ENCODE results near the gene SPATS1. TPM values are rescaled to one million over a fixed set of nuclear protein-coding genes. Genes with fewer than 3 reads are reported as not detected.

SPATS1 gene
- total and polyA plus RNA-seq, 2 donors (not counting 1 experiment from before 2014, with no cell fraction given) = not detected

DNA sequence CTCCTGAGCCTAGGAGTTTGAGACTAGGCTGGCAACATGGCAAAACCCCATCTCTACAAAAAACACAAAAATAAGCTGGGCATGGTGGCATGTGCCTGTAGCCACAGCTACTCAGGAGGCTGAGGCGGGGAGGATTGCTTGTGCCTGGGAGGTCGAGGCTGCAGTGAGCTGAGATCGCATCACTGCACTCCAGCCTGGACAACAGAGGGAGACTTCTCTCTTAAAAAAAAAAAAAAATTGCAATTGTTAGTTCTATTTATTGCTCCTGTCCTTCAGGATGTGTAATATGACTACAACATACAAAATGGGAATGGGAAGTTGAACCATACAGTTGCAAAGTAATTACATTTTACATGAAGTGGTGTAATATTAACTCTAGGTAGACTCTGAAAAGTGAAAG lies 21.2 kb upstream of the SPATS1 start:
- no peaks in the 10 kb centered on the region for H3K4me1 Mint-ChIP-seq
- Histone ChIP-seq H2AFZ (ENCODE audit: insufficient read depth, low read depth, low read length, poor library complexity, severe bottlenecking) (no peak overlapping the region), H3K27me3 (replicated peaks in 1 of 4; ENCODE audit: control extremely low read depth in 1 of 4, control insufficient read depth in 3 of 4, insufficient read depth in 4 of 4, low read length in 3 of 4) (peaks cover 0 to 12% (median 9%) of the 10 kb centered on the region in 4 experiments), H3K4me3 (ENCODE audit: control extremely low read depth in 1 of 5, extremely low read depth in 1 of 5, insufficient read depth in 1 of 5, low read depth in 2 of 5, low read length in 4 of 5) (no peak overlapping the region), H3K4me1 (ENCODE audit: control insufficient read depth in 2 of 2, insufficient read depth in 2 of 2, low read length in 2 of 2) (no peaks in the 10 kb centered on the region), H4K20me1 (ENCODE audit: control insufficient read depth, insufficient read depth, low read length, poor library complexity, severe bottlenecking) (no peaks in the 10 kb centered on the region), H3K36me3 (replicated peaks in 1 of 2; ENCODE audit: control extremely low read depth in 1 of 2, control insufficient read depth in 1 of 2, extremely low read depth in 1 of 2, insufficient read depth in 2 of 2, low read length in 1 of 2) (no peaks in the 10 kb centered on the region), H3K9ac (ENCODE audit: low read length) (no peak overlapping the region), H3K27ac (ENCODE audit: low read length in 2 of 2) (no peak overlapping the region), H3K9me3 (ENCODE audit: control extremely low read depth in 1 of 3, control insufficient read depth in 2 of 3, insufficient read depth in 1 of 3, low read length in 2 of 3) (peaks cover 0 to 6% (median 0%) of the 10 kb centered on the region in 3 donors), H3K4me2 (replicated peaks; ENCODE audit: low read depth, low read length, poor library complexity, severe bottlenecking) (no peak overlapping the region), H3K79me2 (ENCODE audit: control insufficient read depth, insufficient read depth, low read length) (no peaks in the 10 kb centered on the region)
- DNase-seq (no peak), ATAC-seq (ENCODE audit: low read depth) (no peak)
- no CpG with 5 or more reads among the region's 3 CpGs for WGBS (ENCODE audit: insufficient coverage)
- no peak overlapping the region for H3K27ac Mint-ChIP-seq
- POLR2A ChIA-PET = no interaction called here
- no peak overlapping the region for H3K4me3 Mint-ChIP-seq
- no peaks in the 10 kb centered on the region for H3K9me3 Mint-ChIP-seq (ENCODE audit: insufficient read depth)
- intact Hi-C loops (cut with micrococcal nuclease) = no loop called here
- peaks cover 33% of the 10 kb centered on the region for H3K27me3 Mint-ChIP-seq
- CTCF ChIA-PET = no interaction called here
- no peak for TF ChIP-seq EZH2 (IDR thresholded peaks at IDR 0.05; ENCODE audit: borderline replicate concordance, insufficient read depth, low read depth, low read length, poor library complexity, severe bottlenecking)
- TF ChIP-seq, protein P1, sequence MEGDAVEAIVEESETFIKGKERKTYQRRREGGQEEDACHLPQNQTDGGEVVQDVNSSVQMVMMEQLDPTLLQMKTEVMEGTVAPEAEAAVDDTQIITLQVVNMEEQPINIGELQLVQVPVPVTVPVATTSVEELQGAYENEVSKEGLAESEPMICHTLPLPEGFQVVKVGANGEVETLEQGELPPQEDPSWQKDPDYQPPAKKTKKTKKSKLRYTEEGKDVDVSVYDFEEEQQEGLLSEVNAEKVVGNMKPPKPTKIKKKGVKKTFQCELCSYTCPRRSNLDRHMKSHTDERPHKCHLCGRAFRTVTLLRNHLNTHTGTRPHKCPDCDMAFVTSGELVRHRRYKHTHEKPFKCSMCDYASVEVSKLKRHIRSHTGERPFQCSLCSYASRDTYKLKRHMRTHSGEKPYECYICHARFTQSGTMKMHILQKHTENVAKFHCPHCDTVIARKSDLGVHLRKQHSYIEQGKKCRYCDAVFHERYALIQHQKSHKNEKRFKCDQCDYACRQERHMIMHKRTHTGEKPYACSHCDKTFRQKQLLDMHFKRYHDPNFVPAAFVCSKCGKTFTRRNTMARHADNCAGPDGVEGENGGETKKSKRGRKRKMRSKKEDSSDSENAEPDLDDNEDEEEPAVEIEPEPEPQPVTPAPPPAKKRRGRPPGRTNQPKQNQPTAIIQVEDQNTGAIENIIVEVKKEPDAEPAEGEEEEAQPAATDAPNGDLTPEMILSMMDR (IDR thresholded peaks at IDR 0.05) = no peak

GRCh38 chr6:44327096-44327495 lies 15.4 kb upstream of the SPATS1 start:
- no peak overlapping the region for H3K4me3 Mint-ChIP-seq
- H3K79me2 ChIP-seq (ENCODE audit: control insufficient read depth, insufficient read depth, low read length) = no peaks in the 10 kb centered on the region
- CTCF ChIA-PET = interaction anchor here (0.7 to 1.5 kb wide), 2 partner anchors 12 to 14 kb away, joined by 3 read pairs; partner anchors contain the start of gene AARS2

More at GRCh38 chr6:44327096-44327495, 15.4 kb upstream of the SPATS1 start:
- Mint-ChIP-seq H3K4me1 (no peaks in the 10 kb centered on the region), H3K27ac (no peak overlapping the region), H3K27me3 (peaks cover 31% of the 10 kb centered on the region), H3K9me3 (ENCODE audit: insufficient read depth) (no peaks in the 10 kb centered on the region)
- ATAC-seq (ENCODE audit: low read depth) (no peak), DNase-seq (no peak)
- H3K27ac ChIP-seq (ENCODE audit: low read length in 2 of 2) = no peak overlapping the region
- no peak for TF ChIP-seq EZH2 (IDR thresholded peaks at IDR 0.05; ENCODE audit: borderline replicate concordance, insufficient read depth, low read depth, low read length, poor library complexity, severe bottlenecking)
- TF ChIP-seq, protein P1 (IDR thresholded peaks at IDR 0.05) = no peak
- no peaks in the 10 kb centered on the region for H3K9me3 ChIP-seq (ENCODE audit: control extremely low read depth in 1 of 3, control insufficient read depth in 2 of 3, insufficient read depth in 1 of 3, low read length in 2 of 3)
- H3K4me3 ChIP-seq (ENCODE audit: control extremely low read depth in 1 of 5, extremely low read depth in 1 of 5, insufficient read depth in 1 of 5, low read depth in 2 of 5, low read length in 4 of 5) = no peak overlapping the region
- no peak overlapping the region for H2AFZ ChIP-seq (ENCODE audit: insufficient read depth, low read depth, low read length, poor library complexity, severe bottlenecking)
- H3K4me1 ChIP-seq (ENCODE audit: control insufficient read depth in 2 of 2, insufficient read depth in 2 of 2, low read length in 2 of 2) = no peaks in the 10 kb centered on the region
- H3K9ac ChIP-seq (ENCODE audit: low read length) = no peak overlapping the region
- POLR2A ChIA-PET = no interaction called here
- peaks cover 0 to 6% (median 2%) of the 10 kb centered on the region in 4 experiments for H3K27me3 ChIP-seq (replicated peaks in 1 of 4; ENCODE audit: control extremely low read depth in 1 of 4, control insufficient read depth in 3 of 4, insufficient read depth in 4 of 4, low read length in 3 of 4)
- no peak overlapping the region for H3K4me2 ChIP-seq (replicated peaks; ENCODE audit: low read depth, low read length, poor library complexity, severe bottlenecking)
- H4K20me1 ChIP-seq (ENCODE audit: control insufficient read depth, insufficient read depth, low read length, poor library complexity, severe bottlenecking) = no peaks in the 10 kb centered on the region
- no peaks in the 10 kb centered on the region for H3K36me3 ChIP-seq (replicated peaks in 1 of 2; ENCODE audit: control extremely low read depth in 1 of 2, control insufficient read depth in 1 of 2, extremely low read depth in 1 of 2, insufficient read depth in 2 of 2, low read length in 1 of 2)
- intact Hi-C loops (cut with micrococcal nuclease) = no loop called here
